ENCODE results near the gene FNBP1L. TPM values are rescaled to one million over a fixed set of nuclear protein-coding genes. Genes with fewer than 3 reads are reported as not detected.

Gene FNBP1L
- total RNA-seq, 1 donor from 2014 or later: 40.6 TPM

DNA sequence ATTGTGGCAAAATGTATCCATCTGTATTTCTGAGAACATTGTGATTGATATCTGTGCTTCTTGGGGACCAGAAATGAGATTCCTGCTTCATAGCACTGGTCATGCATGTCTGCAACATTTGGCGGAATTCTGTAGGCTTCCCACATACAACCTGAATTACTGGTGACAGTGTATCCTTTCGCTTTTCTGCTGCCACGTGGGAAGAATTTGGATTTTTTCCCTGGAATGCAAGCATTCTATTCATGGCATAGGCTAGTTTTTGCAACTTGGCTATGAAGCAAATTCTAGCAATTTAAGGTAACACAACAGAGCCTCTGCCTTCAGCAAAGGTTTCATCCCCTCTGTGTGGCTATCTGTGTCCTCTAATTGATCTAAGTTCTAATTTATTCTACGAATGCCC lies 147.8 kb downstream of the FNBP1L start:
- intact Hi-C loops (cut with DNase I): no loop called here
- no peak for ATAC-seq
- no peaks in the 10 kb centered on the region for H3K9me3 ChIP-seq
- TF ChIP-seq, protein P1, sequence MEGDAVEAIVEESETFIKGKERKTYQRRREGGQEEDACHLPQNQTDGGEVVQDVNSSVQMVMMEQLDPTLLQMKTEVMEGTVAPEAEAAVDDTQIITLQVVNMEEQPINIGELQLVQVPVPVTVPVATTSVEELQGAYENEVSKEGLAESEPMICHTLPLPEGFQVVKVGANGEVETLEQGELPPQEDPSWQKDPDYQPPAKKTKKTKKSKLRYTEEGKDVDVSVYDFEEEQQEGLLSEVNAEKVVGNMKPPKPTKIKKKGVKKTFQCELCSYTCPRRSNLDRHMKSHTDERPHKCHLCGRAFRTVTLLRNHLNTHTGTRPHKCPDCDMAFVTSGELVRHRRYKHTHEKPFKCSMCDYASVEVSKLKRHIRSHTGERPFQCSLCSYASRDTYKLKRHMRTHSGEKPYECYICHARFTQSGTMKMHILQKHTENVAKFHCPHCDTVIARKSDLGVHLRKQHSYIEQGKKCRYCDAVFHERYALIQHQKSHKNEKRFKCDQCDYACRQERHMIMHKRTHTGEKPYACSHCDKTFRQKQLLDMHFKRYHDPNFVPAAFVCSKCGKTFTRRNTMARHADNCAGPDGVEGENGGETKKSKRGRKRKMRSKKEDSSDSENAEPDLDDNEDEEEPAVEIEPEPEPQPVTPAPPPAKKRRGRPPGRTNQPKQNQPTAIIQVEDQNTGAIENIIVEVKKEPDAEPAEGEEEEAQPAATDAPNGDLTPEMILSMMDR (IDR thresholded peaks at IDR 0.05): no peak
- H3K27me3 ChIP-seq (ENCODE audit: low read depth): no peaks in the 10 kb centered on the region
- DNase-seq: no peak
- peaks cover 5% of the 10 kb centered on the region for H3K36me3 ChIP-seq
- H3K4me1 ChIP-seq: peaks cover 33% of the 10 kb centered on the region
- no peak overlapping the region for H3K27ac ChIP-seq
- H3K4me3 ChIP-seq: no peak overlapping the region

DNA sequence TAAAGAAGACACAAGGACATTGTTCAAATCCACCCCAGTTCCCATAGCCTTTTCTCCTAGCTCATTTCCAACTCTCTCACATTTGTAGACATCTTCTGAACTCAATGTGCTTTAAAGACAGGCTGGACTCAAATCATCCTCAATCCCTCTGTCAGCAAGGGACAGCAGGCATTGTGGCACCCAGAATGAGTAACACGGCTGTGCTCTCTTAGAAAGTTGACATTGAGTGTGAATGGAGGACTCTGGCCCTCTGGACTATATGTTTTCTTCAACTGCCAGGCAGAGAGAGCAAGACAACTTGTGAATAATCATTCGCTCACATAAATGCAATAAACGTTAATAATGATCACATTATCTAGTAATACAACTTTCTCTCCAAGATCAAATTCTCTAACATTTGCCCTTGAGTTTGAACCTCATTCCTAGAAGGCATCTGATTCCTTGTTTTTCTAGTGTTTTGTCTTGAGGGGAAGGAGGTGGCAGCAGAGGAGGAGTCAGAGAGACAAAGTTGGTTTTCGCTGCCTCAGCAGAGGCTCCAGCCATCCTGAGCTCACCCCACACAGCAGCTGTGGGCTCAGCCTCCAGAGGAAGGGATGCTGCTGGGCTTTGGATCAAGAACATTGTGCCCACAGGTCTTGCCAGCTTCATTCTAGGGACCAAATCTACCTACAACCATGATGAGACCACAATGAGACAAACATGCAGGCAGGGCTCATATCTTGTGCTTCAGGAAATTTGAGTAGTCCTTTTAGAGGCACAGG lies 148.6 kb downstream of the FNBP1L start:
- TF ChIP-seq, protein P1 (IDR thresholded peaks at IDR 0.05): no peak
- Histone ChIP-seq H3K27me3 (ENCODE audit: low read depth) (no peaks in the 10 kb centered on the region), H3K36me3 (peaks cover 3% of the 10 kb centered on the region), H3K9me3 (no peaks in the 10 kb centered on the region), H3K4me1 (peaks cover 29% of the 10 kb centered on the region), H3K4me3 (no peak overlapping the region), H3K27ac (no peak overlapping the region)
- no peak for DNase-seq
- ATAC-seq: no peak
- intact Hi-C loops (cut with DNase I): no loop called here

DNA sequence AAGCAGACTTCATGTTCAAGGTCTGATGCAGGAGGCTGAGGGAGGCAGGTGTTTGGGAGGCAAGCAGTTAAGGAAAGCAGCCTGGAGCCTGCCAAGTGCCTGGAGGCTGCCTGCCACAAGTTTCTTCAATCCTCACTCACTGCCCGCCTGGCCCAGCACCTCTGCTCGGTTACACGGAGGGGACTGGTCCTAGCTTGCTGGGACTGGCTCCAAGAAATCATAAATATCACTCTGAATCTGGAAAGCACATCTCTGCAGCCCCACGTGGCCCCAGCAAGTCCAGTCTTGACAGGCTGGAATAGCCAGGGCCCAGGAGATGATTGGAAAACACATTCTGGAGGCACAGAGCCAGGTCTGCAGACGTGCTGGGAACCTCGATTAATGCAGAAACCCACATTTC lies 149.8 kb downstream of the FNBP1L start:
- TF ChIP-seq, protein P1 (IDR thresholded peaks at IDR 0.05): no peak
- Histone ChIP-seq H3K9me3 (no peaks in the 10 kb centered on the region), H3K27me3 (ENCODE audit: low read depth) (no peaks in the 10 kb centered on the region), H3K4me3 (no peak overlapping the region), H3K4me1 (peaks cover 19% of the 10 kb centered on the region), H3K36me3 (no peaks in the 10 kb centered on the region), H3K27ac (no peak overlapping the region)
- intact Hi-C loops (cut with DNase I): no loop called here
- DNase-seq: no peak
- no peak for ATAC-seq

DNA sequence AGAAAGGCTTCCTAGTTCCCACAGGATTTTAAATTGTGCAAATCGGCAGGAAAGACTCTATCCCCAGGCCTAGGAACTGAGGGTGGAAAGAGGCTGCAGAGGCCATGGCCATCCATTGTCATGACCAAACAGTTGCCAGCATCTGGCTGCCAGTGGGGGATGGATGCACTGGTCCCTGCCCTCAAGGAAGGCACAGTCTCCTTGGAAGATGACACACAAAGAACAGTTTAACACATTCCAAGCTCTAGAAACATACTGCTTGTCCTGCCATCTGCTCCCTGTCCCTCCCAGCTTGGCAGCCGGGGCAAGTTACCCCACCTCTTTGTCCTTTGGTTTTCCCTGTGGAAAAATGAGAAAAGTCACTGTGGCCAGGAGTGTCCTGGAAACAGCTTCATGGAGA lies 150.5 kb downstream of the FNBP1L start:
- DNase-seq: no peak
- H3K4me1 ChIP-seq: peaks cover 15% of the 10 kb centered on the region

DNA sequence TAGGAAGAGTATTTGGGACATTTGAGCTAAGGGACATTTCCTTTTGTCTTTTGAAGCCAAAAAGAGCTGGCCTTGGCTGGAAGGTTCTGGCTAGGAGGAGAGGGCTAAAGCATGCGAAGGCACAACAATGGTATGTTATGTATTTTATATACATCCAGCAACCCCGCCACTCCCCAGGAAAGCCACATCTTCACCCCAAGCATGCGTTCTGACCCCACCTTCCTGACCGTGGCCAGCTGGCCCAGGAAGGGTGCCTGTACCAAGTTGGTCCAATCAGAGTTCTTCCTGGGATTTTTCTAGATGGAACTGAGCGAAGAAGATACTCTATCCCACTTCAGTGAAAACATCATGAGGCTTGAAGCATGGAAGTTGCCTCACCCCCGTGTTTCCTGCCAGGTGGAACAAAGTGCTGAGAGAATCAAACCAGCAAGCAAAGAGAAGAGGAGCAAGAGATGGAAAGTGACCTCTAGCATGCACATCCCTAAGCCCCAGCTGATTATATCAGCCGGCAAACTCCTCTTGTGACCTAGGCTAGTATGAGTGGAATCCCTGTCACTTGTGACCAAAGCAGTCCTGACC lies 151.0 kb downstream of the FNBP1L start:
- intact Hi-C loops (cut with DNase I): no loop called here
- no peak for ATAC-seq
- H3K4me3 ChIP-seq: no peak overlapping the region
- DNase-seq: no peak
- H3K27ac ChIP-seq: no peak overlapping the region
- TF ChIP-seq, protein P1 (IDR thresholded peaks at IDR 0.05): no peak
- H3K36me3 ChIP-seq: no peaks in the 10 kb centered on the region
- no peaks in the 10 kb centered on the region for H3K9me3 ChIP-seq
- H3K27me3 ChIP-seq (ENCODE audit: low read depth): no peaks in the 10 kb centered on the region
- H3K4me1 ChIP-seq: peaks cover 15% of the 10 kb centered on the region

More for the DNA sequence above, 150.5 kb downstream of the FNBP1L start:
- ATAC-seq: no peak
- H3K27me3 ChIP-seq (ENCODE audit: low read depth): no peaks in the 10 kb centered on the region
- H3K27ac ChIP-seq: no peak overlapping the region
- no peaks in the 10 kb centered on the region for H3K36me3 ChIP-seq
- no peaks in the 10 kb centered on the region for H3K9me3 ChIP-seq
- no peak overlapping the region for H3K4me3 ChIP-seq
- TF ChIP-seq, protein P1 (IDR thresholded peaks at IDR 0.05): no peak
- intact Hi-C loops (cut with DNase I): no loop called here

Data from lower lobe of right lung (tissue), 2 donors.